HCEC 1CT (cell line): Measurements from ENCODE around the gene ACOT11.

Experiments
- DNase-seq: peaks from one replicate; pipeline ENCODE4 v3.0.0-alpha.2; 2017

The ACOT11 gene

DNA sequence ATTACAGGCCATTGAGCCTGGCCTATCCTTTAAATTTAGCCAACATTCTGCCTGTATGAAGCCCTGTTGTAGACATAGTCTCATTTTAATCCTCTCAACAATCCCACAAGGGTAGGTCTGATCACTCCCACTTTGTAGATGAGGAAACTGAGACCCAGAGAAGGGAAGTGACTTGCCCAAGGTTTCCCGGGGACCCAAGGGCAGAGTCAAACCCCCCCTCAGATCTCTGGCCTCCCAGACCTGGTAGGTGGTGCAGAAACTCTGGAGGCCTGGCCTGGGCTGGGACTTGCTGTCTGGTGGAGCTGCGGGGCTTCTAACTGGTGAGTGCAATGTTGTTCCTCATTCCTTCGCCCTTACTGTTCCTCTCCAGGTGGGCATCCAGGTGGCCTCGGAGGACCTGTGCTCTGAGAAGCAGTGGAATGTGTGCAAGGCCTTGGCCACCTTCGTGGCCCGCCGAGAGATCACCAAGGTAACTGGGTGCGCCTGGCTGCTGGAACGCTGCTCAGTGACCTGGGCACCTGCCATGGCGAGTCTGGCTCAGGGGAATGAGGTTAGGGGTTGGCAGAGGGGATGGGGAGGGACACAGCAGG is 45.6 kb downstream of the ACOT11 start:
- DNase-seq, result no peak

GRCh38 chr1:54594463-54594862 is 46.4 kb downstream of the ACOT11 start:
- no peak for DNase-seq

GRCh38 chr1:54595956-54596498 is 48.0 kb downstream of the ACOT11 start:
- no peak for DNase-seq

GRCh38 chr1:54596756-54597155 is 48.7 kb downstream of the ACOT11 start:
- DNase-seq, result no peak

GRCh38 chr1:54597455-54598030 is 49.5 kb downstream of the ACOT11 start:
- DNase-seq, result no peak

- DNase-seq, result no peak
Observed at GRCh38 chr1:54599211-54599823, 51.3 kb downstream of the ACOT11 start.

DNA sequence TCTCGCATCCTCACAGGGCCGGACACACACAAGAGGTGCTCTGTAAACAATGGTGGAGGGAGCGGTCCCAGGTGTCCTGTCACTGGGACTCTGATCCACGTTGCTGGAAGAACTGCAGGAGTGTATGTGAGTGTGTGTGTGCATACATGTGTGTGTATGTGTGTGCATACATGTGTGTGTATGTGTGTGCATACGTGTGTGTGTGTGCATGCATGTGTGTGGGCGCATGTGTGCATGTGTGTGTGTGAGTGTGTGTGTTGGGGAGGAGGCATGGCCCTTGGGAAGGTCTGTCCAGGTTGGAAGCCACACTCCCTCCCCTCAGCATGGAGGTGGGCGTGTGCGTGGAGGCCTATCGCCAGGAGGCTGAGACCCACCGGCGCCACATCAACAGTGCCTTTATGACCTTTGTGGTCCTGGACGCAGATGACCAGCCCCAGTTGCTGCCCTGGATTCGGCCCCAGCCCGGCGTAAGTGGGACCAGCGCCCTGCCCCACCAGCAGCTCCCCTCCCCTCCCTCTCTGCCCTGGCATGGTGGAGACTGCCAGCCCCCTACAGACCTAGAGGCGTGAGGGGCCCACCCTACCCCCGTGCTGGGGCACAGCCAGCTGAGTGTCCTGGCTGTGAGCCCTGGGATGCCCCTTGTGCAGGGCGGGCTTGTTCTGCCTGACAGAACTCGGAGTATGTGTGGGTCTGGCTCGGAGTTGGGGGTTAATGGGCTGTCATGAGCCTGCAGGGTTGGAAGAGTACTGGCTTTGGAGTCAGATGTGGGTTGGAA is 53.1 kb downstream of the ACOT11 start:
- DNase-seq, result no peak

DNA sequence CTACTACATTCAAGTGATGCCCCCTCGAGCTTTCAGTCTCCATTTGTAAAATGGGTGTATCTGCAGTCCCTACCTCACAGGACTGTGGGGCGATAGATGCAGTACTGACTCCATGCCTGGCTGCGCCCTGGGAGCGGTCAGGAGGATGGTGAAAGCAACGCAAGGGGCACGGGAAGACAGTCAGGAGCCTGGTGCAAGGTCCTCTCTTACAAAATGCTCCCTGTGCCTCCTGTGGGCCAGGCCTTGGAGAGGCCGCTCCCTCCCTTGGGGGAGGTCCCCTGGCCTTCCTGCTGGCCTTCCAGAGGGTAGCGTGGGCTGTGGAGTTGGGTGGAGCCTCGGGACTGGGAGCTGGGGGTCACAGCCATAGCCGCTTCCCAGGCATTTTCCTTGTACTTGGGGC is 53.7 kb downstream of the ACOT11 start:
- no peak for DNase-seq

- no peak for DNase-seq
Observed at GRCh38 chr1:54602554-54602953, 54.5 kb downstream of the ACOT11 start.

DNA sequence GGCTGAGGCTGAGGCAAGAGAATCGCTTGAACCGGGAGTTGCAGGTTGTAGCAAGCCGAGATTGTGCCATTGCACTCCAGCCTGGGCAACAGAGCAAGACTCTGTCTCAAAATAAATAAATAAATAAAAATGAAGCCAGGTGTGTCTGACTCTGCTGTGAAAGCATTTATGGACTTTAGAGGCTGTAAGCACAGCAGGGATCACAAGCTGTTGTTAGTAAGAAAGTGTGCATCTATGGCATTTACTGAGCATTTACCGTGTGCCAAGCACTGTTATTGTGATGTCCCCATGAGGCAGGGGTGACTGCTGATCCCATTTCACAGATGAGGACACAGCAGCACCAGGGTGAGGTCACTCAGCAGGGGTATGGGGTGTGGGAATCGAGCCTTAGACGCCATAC is 55.2 kb downstream of the ACOT11 start:
- DNase-seq, result no peak

- DNase-seq, result no peak
Observed at GRCh38 chr1:54604051-54604450, 56.0 kb downstream of the ACOT11 start.

DNA sequence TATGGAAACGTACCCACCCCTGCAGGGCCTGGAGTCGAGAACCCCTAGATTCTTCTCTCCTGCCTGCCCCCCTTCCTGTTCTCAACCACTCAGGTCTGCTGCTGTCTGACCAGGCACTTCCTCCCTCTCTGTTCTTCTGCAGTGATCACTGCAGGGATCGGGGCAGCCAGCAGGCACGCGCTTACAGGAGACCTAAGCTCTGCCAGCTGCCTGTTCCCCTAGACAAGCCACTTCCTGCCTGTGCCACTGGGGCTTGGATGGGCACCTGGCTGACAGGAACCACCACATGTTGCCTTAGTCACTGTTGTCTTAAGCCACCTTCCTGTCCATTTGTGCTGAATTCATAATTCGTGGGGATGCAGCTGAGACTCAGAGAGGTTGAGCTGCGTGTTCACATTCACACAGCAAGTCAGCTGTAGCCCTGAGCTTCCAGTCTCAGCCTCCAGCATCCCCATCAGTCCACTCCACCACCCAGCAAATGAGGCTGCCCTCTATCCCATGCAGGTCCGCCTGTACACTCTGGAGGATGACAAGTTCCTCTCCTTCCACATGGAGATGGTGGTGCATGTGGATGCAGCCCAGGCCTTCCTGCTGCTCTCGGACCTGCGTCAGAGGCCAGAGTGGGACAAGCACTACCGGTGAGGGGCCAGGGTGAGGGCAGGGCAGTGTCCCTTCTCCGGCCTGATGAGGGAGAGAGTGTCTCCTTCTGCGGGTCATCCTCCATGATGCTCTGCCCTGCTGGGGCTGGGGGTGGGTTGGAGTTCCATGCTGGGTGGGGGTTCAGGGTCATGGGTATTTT is 56.7 kb downstream of the ACOT11 start:
- no peak for DNase-seq

DNA sequence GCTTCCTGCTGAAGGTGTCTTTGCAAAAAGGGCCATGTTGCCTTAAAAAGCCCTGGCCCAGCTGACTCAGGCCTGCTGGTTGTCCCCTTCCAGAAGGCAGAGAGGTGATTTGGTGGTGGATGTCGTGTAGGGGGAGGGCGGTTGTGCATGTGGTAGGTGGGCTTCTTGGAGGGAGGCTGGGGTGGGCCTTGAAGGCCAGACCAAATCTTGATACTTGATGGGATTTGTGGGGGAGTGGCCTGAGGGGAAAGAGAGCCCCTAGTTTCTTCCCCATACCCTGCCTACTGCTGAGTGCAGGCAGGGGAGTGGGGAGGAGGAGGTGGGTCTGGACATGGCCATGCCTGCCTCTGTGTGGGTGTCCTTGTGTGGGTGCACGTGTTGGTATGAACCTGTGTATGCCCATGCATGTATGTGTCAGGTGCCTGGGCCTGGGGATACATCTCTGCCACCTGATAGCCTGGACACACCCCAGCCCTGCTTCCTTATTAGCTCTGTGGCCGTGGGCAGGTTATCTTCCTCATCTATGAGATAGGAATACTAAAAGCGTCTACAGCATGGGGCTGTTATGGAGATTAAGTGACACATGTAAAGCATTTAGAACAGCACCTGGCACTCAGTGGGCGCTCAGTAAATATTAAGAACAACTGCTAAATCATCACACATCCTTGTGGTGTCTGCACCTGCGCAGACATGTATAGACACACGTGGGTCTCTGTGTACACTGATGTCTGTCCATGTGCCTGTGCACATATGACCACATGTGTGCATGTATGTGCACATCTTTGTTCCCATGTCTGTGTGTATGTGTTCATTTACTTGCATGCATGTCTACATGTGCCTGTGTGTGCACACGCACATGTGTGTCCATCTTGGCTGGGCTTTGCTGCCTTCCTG is 58.3 kb downstream of the ACOT11 start:
- no peak for DNase-seq

GRCh38 chr1:54606990-54607325 is 58.9 kb downstream of the ACOT11 start:
- no peak for DNase-seq

- no peak for DNase-seq
Observed at GRCh38 chr1:54607821-54608565, 60.0 kb downstream of the ACOT11 start.

GRCh38 chr1:54608566-54609230 is 60.7 kb downstream of the ACOT11 start:
- DNase-seq, result no peak

DNA sequence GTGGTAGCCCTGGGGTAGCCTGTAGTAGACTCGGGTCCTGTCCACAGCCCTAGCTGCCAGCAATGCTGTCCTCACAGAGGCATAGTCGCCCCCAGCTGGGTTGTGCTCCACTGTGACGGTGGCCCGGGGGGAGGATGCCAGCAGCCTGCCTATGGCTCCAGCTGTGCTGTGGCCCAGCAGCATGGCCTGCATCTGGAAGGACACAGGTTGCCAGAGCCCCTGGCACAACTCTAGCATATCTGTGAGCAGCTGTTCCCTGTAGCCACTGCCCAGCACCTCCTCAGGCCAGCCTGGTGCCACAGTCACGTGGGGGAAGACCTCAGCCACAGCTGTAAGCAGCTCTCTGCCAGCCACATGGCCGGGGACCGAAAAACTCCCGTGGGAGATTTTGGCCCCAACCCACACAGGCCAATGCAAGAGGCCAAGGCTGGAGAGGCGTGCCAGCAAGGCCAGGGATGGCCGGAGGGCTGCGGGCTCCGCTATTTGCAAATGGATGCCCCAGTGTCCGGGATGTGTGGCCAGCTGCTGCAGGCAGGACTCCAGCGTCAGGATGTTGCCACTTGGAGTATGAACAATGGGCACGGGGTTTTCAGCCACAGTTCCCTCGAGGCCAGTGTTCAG is 61.4 kb downstream of the ACOT11 start:
- DNase-seq, result no peak

DNA sequence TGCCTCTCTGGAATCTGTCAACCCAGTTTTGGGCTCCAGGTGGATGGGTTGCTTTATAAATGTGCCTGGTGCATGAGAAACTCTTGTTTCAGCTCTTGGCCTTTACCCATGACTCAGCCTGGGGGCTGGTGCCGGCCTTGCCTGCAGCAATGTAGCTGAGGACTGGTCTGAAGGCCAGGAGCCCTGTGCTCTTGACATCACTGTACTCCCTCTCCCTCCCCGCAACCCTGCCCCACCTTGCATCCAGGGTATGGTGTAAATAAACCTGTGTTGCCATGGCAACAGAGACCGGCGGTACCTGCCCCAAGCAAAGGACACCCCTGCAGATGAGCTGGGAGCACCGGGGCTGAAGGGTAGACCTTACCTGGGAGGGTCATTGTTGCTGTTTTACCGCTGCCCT is 62.0 kb downstream of the ACOT11 start:
- DNase-seq, result no peak

GRCh38 chr1:54610601-54611580 is 62.9 kb downstream of the ACOT11 start:
- no peak for DNase-seq
